DMS153 treated with DMSO at 0.1 percent for 48 hours (cell line): ENCODE measurements around the gene CCL7.
"Not testable (repeated sequence)": the region's sequence is repeated elsewhere in the genome, so short reads cannot be mapped to it uniquely, and the experiment has no call there.

Source experiments
- DNase-seq: peaks from one replicate; lab custom pipeline; 2025; ENCODE audit not compliant: unreplicated experiment; lab: John Stamatoyannopoulos, UW

The CCL7 gene

GRCh38 chr17:34269969-34270368 lies at the start of gene CCL7:
Gene CCL7, plus strand, starts transcription at chr17:34270221. Its CDS starts 70 bp downstream, at chr17:34270291.
- no peak for DNase-seq

- no peak for DNase-seq
Observed at GRCh38 chr17:34220752-34221395, 49.1 kb upstream of the CCL7 start.

- no peak for DNase-seq
Observed at GRCh38 chr17:34221411-34221810, 48.6 kb upstream of the CCL7 start.

- no peak for DNase-seq
Observed at GRCh38 chr17:34222722-34223497, 47.1 kb upstream of the CCL7 start.

GRCh38 chr17:34225046-34225445 lies 45.0 kb upstream of the CCL7 start:
- no peak for DNase-seq

GRCh38 chr17:34226011-34226743 lies 43.8 kb upstream of the CCL7 start:
- no peak for DNase-seq

GRCh38 chr17:34226744-34227034 lies 43.3 kb upstream of the CCL7 start:
- DNase-seq: no peak

GRCh38 chr17:34227293-34227692 lies 42.7 kb upstream of the CCL7 start:
- not testable (repeated sequence) for DNase-seq

- no peak for DNase-seq
Observed at GRCh38 chr17:34227707-34228106, 42.3 kb upstream of the CCL7 start.

GRCh38 chr17:34228781-34229180 lies 41.2 kb upstream of the CCL7 start:
- DNase-seq: no peak

GRCh38 chr17:34230342-34230741 lies 39.7 kb upstream of the CCL7 start:
- DNase-seq: no peak

GRCh38 chr17:34234616-34235015 lies 35.4 kb upstream of the CCL7 start:
- no peak for DNase-seq

- no peak for DNase-seq
Observed at GRCh38 chr17:34235389-34236028, 34.5 kb upstream of the CCL7 start.

- no peak for DNase-seq
Observed at GRCh38 chr17:34236281-34236892, 33.6 kb upstream of the CCL7 start.

- no peak for DNase-seq
Observed at GRCh38 chr17:34237458-34237857, 32.6 kb upstream of the CCL7 start.

GRCh38 chr17:34241062-34241461 lies 29.0 kb upstream of the CCL7 start:
- DNase-seq: no peak

GRCh38 chr17:34242587-34243363 lies 27.2 kb upstream of the CCL7 start:
- no peak for DNase-seq

- DNase-seq: no peak
Observed at GRCh38 chr17:34243364-34244320, 26.4 kb upstream of the CCL7 start.

- no peak for DNase-seq
Observed at GRCh38 chr17:34245351-34245905, 24.6 kb upstream of the CCL7 start.
